ENCODE results near the gene MDFI.

GRCh38 chr6:41589636-41590622 lies 48.3 kb upstream of the MDFI start:
- TF ChIP-seq EZH2 (IDR thresholded peaks at IDR 0.05; ENCODE audit: insufficient read depth, poor library complexity, severe bottlenecking): no peak
- no peak for TF ChIP-seq EZH2phosphoT487 (IDR thresholded peaks at IDR 0.05; ENCODE audit: insufficient read depth, low read depth)
